Mucosa of descending colon (tissue), 3 donors: ENCODE data around the gene NAGA. TPM values are rescaled to one million over a fixed set of nuclear protein-coding genes. Genes with fewer than 3 reads are reported as not detected.

Experiments
- ATAC-seq: fragments of 200-7000 bp; cut with Tn5 transposase; one replicate; pipeline ENCODE4 v1.9.1; 2020; ENCODE audit warnings: mild to moderate bottlenecking, moderate library complexity
- DNase-seq, 3 donors: peaks; one replicate each; pipeline ENCODE4 v3.0.0-alpha.2; 2020
- H3K36me3 ChIP-seq: fragments of 200-600 bp; one replicate; pipeline ENCODE4 v1.8.0; 2021; ENCODE audit warnings: low read depth, mild to moderate bottlenecking
- H3K4me1 ChIP-seq: fragments of 200-600 bp; one replicate; pipeline ENCODE4 v1.8.0; 2021; ENCODE audit warnings: low read depth, mild to moderate bottlenecking
- H3K4me3 ChIP-seq: fragments of 200-600 bp; one replicate; pipeline ENCODE4 v1.8.0; 2021; ENCODE audit warnings: mild to moderate bottlenecking
- H3K9me3 ChIP-seq: fragments of 200-600 bp; one replicate; pipeline ENCODE4 v1.8.0; 2021; ENCODE audit warnings: mild to moderate bottlenecking
- CTCF ChIP-seq: fragments of 200-600 bp; IDR thresholded peaks from one replicate; pipeline ENCODE4 v1.8.0; 2022; ENCODE audit warnings: antibody characterized with exemption, mild to moderate bottlenecking
- intact Hi-C, 2 donors: fragments of 100-400 bp; cut with DNase I in 1 of 2; cut with micrococcal nuclease in 1 of 2; formaldehyde crosslinking; loops; one replicate each; pipeline versions ENCODE4 v1.11.0 to v1.11.1; 2022; cut with DNase I, micrococcal nuclease
- total RNA-seq, 3 donors: library from RNA; stranded (reverse); fragmentation: NEBNext Ultra II Directional in 2 of 3; extraction: Animal tissue kit (Norgen Biotek cat#: 25700) in 2 of 3; gene quantifications; one replicate each; pipeline versions ENCODE4 v1.2.1 to v1.2.4, GENCODE V29; 2021 to 2023
- donor health status: DM: no; HTN: no; CAD: no; lungs with moderate emphysema.
- donor health status: DM: no; HTN: no; CAD: no.
- donor health status: DM: no; HTN: yes; CAD: no.

NAGA gene
- total RNA-seq, 3 donors from 2014 or later = 24.3 to 35.8 (median 35.4) TPM

- peak in 1 of 3 donors; percentile 25 for DNase-seq
- intact Hi-C loops = no loop called here
- TF ChIP-seq CTCF = no peak
- H3K4me3 ChIP-seq = no peak overlapping the region
- H3K9me3 ChIP-seq = no peaks in the 10 kb centered on the region
- peaks cover 16% of the 10 kb centered on the region for H3K4me1 ChIP-seq
- peaks cover 3% of the 10 kb centered on the region for H3K36me3 ChIP-seq
- no peak for ATAC-seq
Observed at GRCh38 chr22:42066126-42066761, 4.4 kb downstream of the NAGA start.

GRCh38 chr22:42065438-42066125, 5.0 kb downstream of the NAGA start:
- Histone ChIP-seq H3K9me3 (no peaks in the 10 kb centered on the region), H3K36me3 (no peaks in the 10 kb centered on the region), H3K4me3 (no peak overlapping the region), H3K4me1 (peaks cover 14% of the 10 kb centered on the region)
- TF ChIP-seq CTCF = no peak
- intact Hi-C loops = no loop called here
- ATAC-seq (no peak), DNase-seq (peak in 1 of 3 donors; percentile 10)

GRCh38 chr22:42064629-42065028, 6.0 kb downstream of the NAGA start:
- intact Hi-C loops = no loop called here
- ATAC-seq (peak; percentile 82), DNase-seq (peak in 1 of 3 donors; percentile 47)
- Histone ChIP-seq H3K4me1 (peaks cover 11% of the 10 kb centered on the region), H3K36me3 (no peaks in the 10 kb centered on the region), H3K9me3 (no peaks in the 10 kb centered on the region), H3K4me3 (no peak overlapping the region)
- no peak for TF ChIP-seq CTCF

GRCh38 chr22:42062506-42063170, 8.0 kb downstream of the NAGA start:
- DNase-seq (no peak), ATAC-seq (no peak)
- Histone ChIP-seq H3K9me3 (no peaks in the 10 kb centered on the region), H3K36me3 (no peaks in the 10 kb centered on the region), H3K4me3 (no peak overlapping the region), H3K4me1 (peaks cover 8% of the 10 kb centered on the region)
- intact Hi-C loops = no loop called here
- TF ChIP-seq CTCF = no peak

GRCh38 chr22:42061041-42061440, 9.6 kb downstream of the NAGA start:
- ATAC-seq (no peak), DNase-seq (peak in 1 of 3 donors; percentile 11)
- TF ChIP-seq CTCF = no peak
- Histone ChIP-seq H3K4me1 (peaks cover 8% of the 10 kb centered on the region), H3K9me3 (peaks cover 12% of the 10 kb centered on the region), H3K4me3 (no peak overlapping the region), H3K36me3 (no peaks in the 10 kb centered on the region)
- intact Hi-C loops = no loop called here
